WERI-Rb-1 (cell line): ENCODE measurements around the gene RASGRP4.
"Not testable (repeated sequence)": the region's sequence is repeated elsewhere in the genome, so short reads cannot be mapped to it uniquely, and the experiment has no call there.

Experiments used
- DNase-seq: peaks from one replicate; pipeline ENCODE4 v3.0.0-alpha.2; 2020
- H3K27ac ChIP-seq: fragments of 250-450 bp; sonication (Bioruptor Pico); 2 replicates; pipeline ENCODE4 v1.5.1; 2020; ENCODE audit warnings: mild to moderate bottlenecking, moderate library complexity
- H3K27me3 ChIP-seq: fragments of 250-450 bp; sonication (Bioruptor Pico); 2 replicates; pipeline ENCODE4 v1.5.1; 2021; ENCODE audit warnings: mild to moderate bottlenecking, low read depth, moderate library complexity; ENCODE audit not compliant: insufficient read depth, severe bottlenecking
- H3K36me3 ChIP-seq: fragments of 250-450 bp; sonication (Bioruptor Pico); 2 replicates; pipeline ENCODE4 v1.5.1; 2020; ENCODE audit warnings: mild to moderate bottlenecking, moderate library complexity
- H3K4me3 ChIP-seq: 2 replicates; pipeline ENCODE4 v1.5.1; 2011; ENCODE audit warnings: low read depth, mild to moderate bottlenecking, control low read depth, low read length
- H3K9me3 ChIP-seq: fragments of 250-450 bp; sonication (Bioruptor Pico); 2 replicates; pipeline ENCODE4 v1.5.1; 2021; ENCODE audit warnings: mild to moderate bottlenecking, moderate library complexity; ENCODE audit not compliant: severe bottlenecking
- CTCF ChIP-seq: IDR thresholded peaks from 2 replicates; pipeline ENCODE4 v1.5.1; 2011; ENCODE audit warnings: low read depth, mild to moderate bottlenecking, control low read depth, inconsistent platforms, low read length

Gene RASGRP4, protein sequence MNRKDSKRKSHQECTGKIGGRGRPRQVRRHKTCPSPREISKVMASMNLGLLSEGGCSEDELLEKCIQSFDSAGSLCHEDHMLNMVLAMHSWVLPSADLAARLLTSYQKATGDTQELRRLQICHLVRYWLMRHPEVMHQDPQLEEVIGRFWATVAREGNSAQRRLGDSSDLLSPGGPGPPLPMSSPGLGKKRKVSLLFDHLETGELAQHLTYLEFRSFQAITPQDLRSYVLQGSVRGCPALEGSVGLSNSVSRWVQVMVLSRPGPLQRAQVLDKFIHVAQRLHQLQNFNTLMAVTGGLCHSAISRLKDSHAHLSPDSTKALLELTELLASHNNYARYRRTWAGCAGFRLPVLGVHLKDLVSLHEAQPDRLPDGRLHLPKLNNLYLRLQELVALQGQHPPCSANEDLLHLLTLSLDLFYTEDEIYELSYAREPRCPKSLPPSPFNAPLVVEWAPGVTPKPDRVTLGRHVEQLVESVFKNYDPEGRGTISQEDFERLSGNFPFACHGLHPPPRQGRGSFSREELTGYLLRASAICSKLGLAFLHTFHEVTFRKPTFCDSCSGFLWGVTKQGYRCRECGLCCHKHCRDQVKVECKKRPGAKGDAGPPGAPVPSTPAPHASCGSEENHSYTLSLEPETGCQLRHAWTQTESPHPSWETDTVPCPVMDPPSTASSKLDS

DNA sequence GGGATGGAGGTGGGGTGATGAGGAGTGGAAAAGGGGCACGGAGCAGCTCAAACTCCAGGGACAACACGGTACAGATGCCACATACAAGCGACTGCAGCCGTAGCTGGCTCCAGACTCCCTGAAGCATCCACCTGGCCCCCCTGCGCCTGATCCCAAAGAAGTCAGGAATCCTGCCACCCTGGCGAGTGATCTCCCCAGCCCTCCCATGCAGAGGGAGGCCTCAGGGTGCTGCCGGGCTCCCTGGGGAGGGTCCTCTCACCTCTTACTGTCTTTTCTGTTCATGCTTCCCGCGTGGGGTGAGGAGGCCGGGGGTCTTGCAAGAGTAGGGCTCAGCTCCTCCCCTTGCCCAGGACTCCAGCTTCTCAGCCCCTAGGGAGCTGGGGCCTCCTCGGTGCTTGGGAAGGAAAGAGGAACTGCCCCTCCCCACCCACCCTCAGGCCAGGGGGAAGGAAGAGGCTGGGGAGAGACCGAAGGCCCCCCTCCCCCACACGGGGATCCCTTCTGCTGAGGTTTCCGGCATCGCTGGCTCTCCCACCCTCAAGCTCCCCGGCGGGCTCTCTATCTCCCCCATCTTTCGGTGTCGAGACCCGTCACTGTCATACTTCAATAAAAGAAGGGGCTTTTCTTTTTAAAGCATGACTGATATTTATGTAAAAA is at the start of gene RASGRP4:
Gene RASGRP4 (minus strand): TSS at position 410 of the 657 bp plus-strand sequence. CDS start 128 bp downstream, at position 282.
- DNase-seq, result no peak
- no peak for TF ChIP-seq CTCF
- Histone ChIP-seq H3K9me3 (no peaks in the 10 kb centered on the region), H3K27ac (no peak within 1 kb of the TSS), H3K27me3 (no peaks in the 10 kb centered on the region), H3K4me3 (no peak within 1 kb of the TSS), H3K36me3 (no peaks in the 10 kb centered on the region)

- Histone ChIP-seq H3K4me3 (no peak overlapping the region), H3K27ac (no peak overlapping the region), H3K27me3 (no peaks in the 10 kb centered on the region), H3K36me3 (no peaks in the 10 kb centered on the region), H3K9me3 (no peaks in the 10 kb centered on the region)
- no peak for DNase-seq
- TF ChIP-seq CTCF, result no peak
Observed at GRCh38 chr19:38475176-38475575, 49.2 kb upstream of the RASGRP4 start.

DNA sequence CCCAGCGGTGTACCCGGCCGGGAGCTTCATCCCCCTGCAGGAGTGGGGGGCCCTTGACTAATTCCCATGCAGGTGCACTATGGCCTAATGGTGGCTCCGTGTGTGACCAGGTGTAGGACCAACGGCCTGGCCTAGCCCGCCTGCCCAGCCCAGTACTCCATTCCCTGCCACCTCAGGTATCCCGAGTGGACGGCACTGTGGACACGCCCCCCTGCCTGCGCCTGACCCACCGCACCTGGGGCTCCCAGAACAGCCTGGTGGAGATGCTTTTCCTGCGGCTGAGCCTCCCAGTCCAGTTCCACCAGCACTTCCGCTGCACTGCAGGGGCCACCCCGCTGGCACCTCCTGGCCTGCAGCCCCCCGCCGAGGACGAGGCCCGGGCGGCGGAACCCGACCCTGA is 47.2 kb upstream of the RASGRP4 start:
- no peak overlapping the region for H3K27ac ChIP-seq
- H3K4me3 ChIP-seq, result no peak overlapping the region
- no peaks in the 10 kb centered on the region for H3K36me3 ChIP-seq
- DNase-seq, result no peak
- no peak for TF ChIP-seq CTCF
- H3K9me3 ChIP-seq, result no peaks in the 10 kb centered on the region
- no peaks in the 10 kb centered on the region for H3K27me3 ChIP-seq

DNA sequence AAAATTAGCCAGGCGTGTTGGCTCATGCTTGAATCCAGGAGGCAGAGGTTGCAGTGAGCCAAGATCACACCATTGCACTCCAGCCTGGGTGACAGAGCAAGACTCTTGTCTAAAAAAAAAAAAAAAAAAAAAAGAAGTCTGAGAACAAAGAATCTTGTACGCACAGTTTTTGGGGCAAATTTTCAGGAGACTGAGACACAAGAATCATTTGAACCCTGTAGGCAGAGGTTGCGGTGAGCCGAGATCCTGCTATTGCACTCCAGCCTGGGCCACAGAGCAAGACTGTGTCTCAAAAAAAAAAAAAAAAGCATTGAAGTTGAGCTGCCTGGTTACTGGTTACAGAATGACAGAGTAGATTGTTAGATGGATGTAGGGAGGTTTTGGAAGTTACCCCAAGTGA is 46.7 kb upstream of the RASGRP4 start:
- not testable (repeated sequence) for DNase-seq, H3K36me3 ChIP-seq, H3K27ac ChIP-seq, H3K4me3 ChIP-seq, H3K9me3 ChIP-seq, H3K27me3 ChIP-seq

DNA sequence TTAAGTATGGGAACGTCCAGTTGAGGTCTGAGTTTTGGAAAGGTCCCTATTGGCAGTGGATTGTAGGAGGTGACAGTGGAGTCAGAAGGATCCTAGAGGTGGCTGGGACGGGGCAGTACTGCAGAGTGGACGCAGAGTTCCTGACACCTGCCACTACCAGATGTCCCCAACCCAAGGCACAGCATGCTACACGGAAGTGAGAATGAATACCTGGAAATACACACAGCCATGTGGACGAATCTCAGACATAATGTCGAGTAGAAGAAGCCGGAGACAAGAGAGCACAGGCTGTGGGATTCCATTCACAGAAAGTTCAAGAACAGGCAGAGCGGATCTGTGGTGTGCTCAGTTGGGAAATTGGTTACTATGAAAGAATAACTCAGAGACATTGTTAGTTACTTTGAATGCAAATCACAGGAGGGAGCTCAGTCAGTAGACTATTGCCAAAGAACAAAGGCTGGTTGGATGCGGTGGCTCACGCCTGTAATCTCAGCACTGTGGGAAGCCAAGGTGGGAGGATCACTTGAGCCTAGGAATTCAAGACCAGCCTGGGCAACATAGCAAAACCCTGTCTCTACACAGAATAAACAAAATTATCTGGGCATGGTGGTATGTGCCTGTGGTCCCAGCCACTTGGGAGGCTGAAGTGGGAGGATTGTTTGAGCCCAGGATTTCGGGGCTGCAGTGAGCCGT is 44.9 kb upstream of the RASGRP4 start:
- no peak for TF ChIP-seq CTCF
- Histone ChIP-seq H3K36me3 (no peaks in the 10 kb centered on the region), H3K4me3 (no peak overlapping the region), H3K27me3 (no peaks in the 10 kb centered on the region), H3K27ac (no peak overlapping the region), H3K9me3 (peaks cover 3% of the 10 kb centered on the region)
- DNase-seq, result no peak

DNA sequence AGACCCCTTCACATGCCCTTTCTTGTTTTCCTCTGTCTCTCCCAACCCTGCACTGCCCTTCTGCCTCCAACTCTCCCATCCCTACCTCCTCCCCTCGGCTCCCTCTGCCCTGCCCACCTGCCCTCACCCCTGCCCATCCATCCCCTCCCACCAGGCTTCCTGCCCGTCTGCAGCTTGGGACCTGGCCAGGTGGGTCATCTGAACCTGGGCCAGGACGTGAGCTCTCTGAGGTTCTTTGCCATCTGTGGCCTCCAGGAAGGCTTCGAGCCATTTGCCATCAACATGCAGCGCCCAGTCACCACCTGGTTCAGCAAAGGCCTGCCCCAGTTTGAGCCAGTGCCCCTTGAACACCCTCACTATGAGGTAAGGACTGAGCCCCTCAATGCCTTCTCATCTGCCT is 43.1 kb upstream of the RASGRP4 start:
- Histone ChIP-seq H3K36me3 (no peaks in the 10 kb centered on the region), H3K9me3 (peaks cover 3% of the 10 kb centered on the region), H3K27me3 (no peaks in the 10 kb centered on the region), H3K27ac (no peak overlapping the region), H3K4me3 (no peak overlapping the region)
- TF ChIP-seq CTCF, result no peak
- DNase-seq, result no peak
